ENCODE measurements around the gene VMAC.

VMAC gene

DNA sequence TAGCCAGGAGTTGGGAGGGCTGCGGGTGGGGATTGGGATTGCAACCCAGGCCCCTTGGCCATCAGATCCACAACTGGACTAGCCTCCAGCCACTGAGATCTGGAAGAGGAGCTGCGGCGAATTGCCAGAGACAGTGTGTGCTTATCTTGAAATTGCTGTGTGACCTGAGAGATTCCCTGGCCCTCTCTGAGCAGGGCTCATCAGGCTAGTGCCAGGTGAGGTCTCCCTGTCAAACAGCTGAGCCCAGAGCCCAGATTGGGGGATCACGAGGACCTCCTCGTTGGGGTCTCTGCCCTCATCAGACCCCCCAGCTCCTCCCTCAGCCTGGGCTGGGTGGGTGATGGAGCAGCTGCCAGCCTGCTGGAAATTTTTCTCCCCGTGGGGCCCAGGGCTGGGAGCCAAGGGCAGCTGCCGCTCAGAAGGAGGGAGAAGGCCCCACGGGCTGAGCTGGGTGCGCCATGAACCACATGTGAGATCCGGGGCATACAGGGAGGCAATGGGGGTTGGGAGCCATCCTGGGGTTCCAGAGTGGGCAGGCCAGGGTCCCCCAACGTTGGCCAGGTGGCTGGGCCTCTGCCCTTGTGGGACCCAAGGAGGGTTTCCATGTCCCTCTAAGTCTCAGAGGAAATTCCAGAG lies 41.5 kb upstream of the VMAC start:
- Histone ChIP-seq H3K4me1 (ENCODE audit: low read length) (no peaks in the 10 kb centered on the region), H3K9ac (ENCODE audit: low read length) (no peak overlapping the region), H3K4me2 (ENCODE audit: low read depth, low read length) (no peak overlapping the region), H4K20me1 (ENCODE audit: insufficient read depth, low read length) (no peaks in the 10 kb centered on the region), H3K9me3 (replicated peaks; ENCODE audit: insufficient read depth, low read length) (no peaks in the 10 kb centered on the region), H3K36me3 (replicated peaks; ENCODE audit: insufficient read depth, low read length) (no peaks in the 10 kb centered on the region), H3K27me3 (replicated peaks; ENCODE audit: insufficient read depth, low read length) (peaks cover 91% of the 10 kb centered on the region), H3F3A (ENCODE audit: insufficient read depth, low read length) (no peaks in the 10 kb centered on the region), H3K27ac (ENCODE audit: low read length) (no peak overlapping the region), H2AFZ (ENCODE audit: low read length) (no peak overlapping the region), H3K79me2 (ENCODE audit: low read length) (no peaks in the 10 kb centered on the region), H3K4me3 (ENCODE audit: low read length) (no peak overlapping the region), H3K9me2 (replicated peaks; ENCODE audit: insufficient read depth, low read length) (no peaks in the 10 kb centered on the region)
- DNase-seq: no peak
- no peak for TF ChIP-seq EZH2phosphoT487 (IDR thresholded peaks at IDR 0.05; ENCODE audit: low read length)
- TF ChIP-seq, protein P1, sequence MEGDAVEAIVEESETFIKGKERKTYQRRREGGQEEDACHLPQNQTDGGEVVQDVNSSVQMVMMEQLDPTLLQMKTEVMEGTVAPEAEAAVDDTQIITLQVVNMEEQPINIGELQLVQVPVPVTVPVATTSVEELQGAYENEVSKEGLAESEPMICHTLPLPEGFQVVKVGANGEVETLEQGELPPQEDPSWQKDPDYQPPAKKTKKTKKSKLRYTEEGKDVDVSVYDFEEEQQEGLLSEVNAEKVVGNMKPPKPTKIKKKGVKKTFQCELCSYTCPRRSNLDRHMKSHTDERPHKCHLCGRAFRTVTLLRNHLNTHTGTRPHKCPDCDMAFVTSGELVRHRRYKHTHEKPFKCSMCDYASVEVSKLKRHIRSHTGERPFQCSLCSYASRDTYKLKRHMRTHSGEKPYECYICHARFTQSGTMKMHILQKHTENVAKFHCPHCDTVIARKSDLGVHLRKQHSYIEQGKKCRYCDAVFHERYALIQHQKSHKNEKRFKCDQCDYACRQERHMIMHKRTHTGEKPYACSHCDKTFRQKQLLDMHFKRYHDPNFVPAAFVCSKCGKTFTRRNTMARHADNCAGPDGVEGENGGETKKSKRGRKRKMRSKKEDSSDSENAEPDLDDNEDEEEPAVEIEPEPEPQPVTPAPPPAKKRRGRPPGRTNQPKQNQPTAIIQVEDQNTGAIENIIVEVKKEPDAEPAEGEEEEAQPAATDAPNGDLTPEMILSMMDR (IDR thresholded peaks at IDR 0.05; ENCODE audit: low read length): no peak
- TF ChIP-seq EZH2 (optimal IDR thresholded peaks at IDR 0.05; ENCODE audit: low read depth, low read length): no peak

GRCh38 chr19:5864013-5864720 lies 40.5 kb upstream of the VMAC start:
- H3K27ac ChIP-seq (ENCODE audit: low read length): no peak overlapping the region

GRCh38 chr19:5864725-5865486 lies 39.8 kb upstream of the VMAC start:
- no peaks in the 10 kb centered on the region for H3K9me3 ChIP-seq (replicated peaks; ENCODE audit: insufficient read depth, low read length)
- no peak overlapping the region for H3K27ac ChIP-seq (ENCODE audit: low read length)
- H3F3A ChIP-seq (ENCODE audit: insufficient read depth, low read length): no peaks in the 10 kb centered on the region
- H3K79me2 ChIP-seq (ENCODE audit: low read length): no peaks in the 10 kb centered on the region
- no peak overlapping the region for H3K4me2 ChIP-seq (ENCODE audit: low read depth, low read length)
- no peak for TF ChIP-seq EZH2 (optimal IDR thresholded peaks at IDR 0.05; ENCODE audit: low read depth, low read length)
- TF ChIP-seq, protein P1 (IDR thresholded peaks at IDR 0.05; ENCODE audit: low read length): peak; percentile 20
- H3K4me3 ChIP-seq (ENCODE audit: low read length): no peak overlapping the region
- H3K36me3 ChIP-seq (replicated peaks; ENCODE audit: insufficient read depth, low read length): no peaks in the 10 kb centered on the region
- H2AFZ ChIP-seq (ENCODE audit: low read length): no peak overlapping the region
- no peaks in the 10 kb centered on the region for H4K20me1 ChIP-seq (ENCODE audit: insufficient read depth, low read length)
- H3K9ac ChIP-seq (ENCODE audit: low read length): no peak overlapping the region
- no peak for DNase-seq
- no peaks in the 10 kb centered on the region for H3K4me1 ChIP-seq (ENCODE audit: low read length)
- no peaks in the 10 kb centered on the region for H3K9me2 ChIP-seq (replicated peaks; ENCODE audit: insufficient read depth, low read length)
- peaks cover 86% of the 10 kb centered on the region for H3K27me3 ChIP-seq (replicated peaks; ENCODE audit: insufficient read depth, low read length)

More at GRCh38 chr19:5864013-5864720, 40.5 kb upstream of the VMAC start:
- H4K20me1 ChIP-seq (ENCODE audit: insufficient read depth, low read length): no peaks in the 10 kb centered on the region
- peaks cover 88% of the 10 kb centered on the region for H3K27me3 ChIP-seq (replicated peaks; ENCODE audit: insufficient read depth, low read length)
- no peaks in the 10 kb centered on the region for H3F3A ChIP-seq (ENCODE audit: insufficient read depth, low read length)
- H3K4me3 ChIP-seq (ENCODE audit: low read length): no peak overlapping the region
- DNase-seq: no peak
- H3K4me2 ChIP-seq (ENCODE audit: low read depth, low read length): no peak overlapping the region
- no peaks in the 10 kb centered on the region for H3K79me2 ChIP-seq (ENCODE audit: low read length)
- no peaks in the 10 kb centered on the region for H3K9me3 ChIP-seq (replicated peaks; ENCODE audit: insufficient read depth, low read length)
- H3K4me1 ChIP-seq (ENCODE audit: low read length): no peaks in the 10 kb centered on the region
- H3K9me2 ChIP-seq (replicated peaks; ENCODE audit: insufficient read depth, low read length): no peaks in the 10 kb centered on the region
- TF ChIP-seq, protein P1 (IDR thresholded peaks at IDR 0.05; ENCODE audit: low read length): no peak
- no peak for TF ChIP-seq EZH2 (optimal IDR thresholded peaks at IDR 0.05; ENCODE audit: low read depth, low read length)
- no peak for TF ChIP-seq EZH2phosphoT487 (IDR thresholded peaks at IDR 0.05; ENCODE audit: low read length)
- no peak overlapping the region for H3K9ac ChIP-seq (ENCODE audit: low read length)
- H2AFZ ChIP-seq (ENCODE audit: low read length): no peak overlapping the region
- no peaks in the 10 kb centered on the region for H3K36me3 ChIP-seq (replicated peaks; ENCODE audit: insufficient read depth, low read length)
